Neutrophil (primary cell): ENCODE measurements around the gene RBM4B.

Experiments used
- H3K27ac ChIP-seq: fragments of 200-600 bp; sonication (generic); 2 replicates; pipeline ENCODE4 v1.5.1; 2016; ENCODE audit warnings: mild to moderate bottlenecking, moderate library complexity
- H3K27me3 ChIP-seq: fragments of 200-600 bp; sonication (generic); 2 replicates; pipeline ENCODE4 v1.6.0; 2016; ENCODE audit warnings: mild to moderate bottlenecking
- H3K36me3 ChIP-seq: fragments of 200-600 bp; sonication (generic); 2 replicates; pipeline ENCODE4 v1.5.1; 2017
- H3K4me1 ChIP-seq, 2 experiments: fragments of 200-600 bp in 1 of 2; sonication (generic) in 1 of 2; 1 replicate in 1 of 2; 2 replicates in 1 of 2; pipeline versions ENCODE4 v1.5.1 to v1.6.1; 2013 to 2016; ENCODE audit warnings: low read depth in 1 of 2, low read length in 1 of 2, mild to moderate bottlenecking in 1 of 2, moderate library complexity in 1 of 2; ENCODE audit not compliant: control insufficient read depth in 1 of 2, insufficient read depth in 1 of 2
- H3K4me3 ChIP-seq, 2 experiments: fragments of 200-600 bp in 1 of 2; sonication (generic) in 1 of 2; 1 replicate in 1 of 2; 2 replicates in 1 of 2; pipeline ENCODE4 v1.5.1; 2013 to 2016; ENCODE audit warnings: low read depth in 1 of 2, low read length in 1 of 2, mild to moderate bottlenecking in 1 of 2, moderate library complexity in 1 of 2
- H3K9me3 ChIP-seq: fragments of 200-600 bp; sonication (generic); 2 replicates; pipeline ENCODE4 v1.5.1; 2016
- TF ChIP-seq, protein P1 (sequence below): fragments of 200-600 bp; sonication (generic); IDR thresholded peaks from 2 replicates; pipeline ENCODE4 v1.5.1; 2016; ENCODE audit warnings: antibody characterized with exemption

The RBM4B gene

DNA sequence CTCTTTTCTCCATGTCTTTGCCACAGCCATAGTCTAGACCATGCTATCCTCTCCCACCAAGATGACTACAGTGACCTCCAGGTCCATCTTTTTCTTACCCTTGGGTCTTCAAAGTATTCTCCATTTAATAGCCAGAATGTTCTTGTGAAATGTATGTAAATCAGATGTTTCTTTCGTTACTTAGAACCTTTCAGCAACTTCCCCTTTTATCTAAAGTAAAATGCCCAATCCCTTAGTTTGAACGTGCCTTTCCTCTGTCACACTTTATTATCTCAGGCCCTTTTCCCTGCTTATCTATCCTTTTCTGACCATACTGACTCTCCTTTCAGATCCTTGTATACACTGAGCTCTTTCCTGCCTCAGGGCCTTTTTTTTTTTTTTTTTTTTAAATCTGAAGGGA lies 17.9 kb downstream of the RBM4B start:
- H3K4me3 ChIP-seq = no peak overlapping the region
- H3K27ac ChIP-seq = peak overlapping the region; percentile 66
- H3K27me3 ChIP-seq = no peaks in the 10 kb centered on the region
- TF ChIP-seq, protein P1, sequence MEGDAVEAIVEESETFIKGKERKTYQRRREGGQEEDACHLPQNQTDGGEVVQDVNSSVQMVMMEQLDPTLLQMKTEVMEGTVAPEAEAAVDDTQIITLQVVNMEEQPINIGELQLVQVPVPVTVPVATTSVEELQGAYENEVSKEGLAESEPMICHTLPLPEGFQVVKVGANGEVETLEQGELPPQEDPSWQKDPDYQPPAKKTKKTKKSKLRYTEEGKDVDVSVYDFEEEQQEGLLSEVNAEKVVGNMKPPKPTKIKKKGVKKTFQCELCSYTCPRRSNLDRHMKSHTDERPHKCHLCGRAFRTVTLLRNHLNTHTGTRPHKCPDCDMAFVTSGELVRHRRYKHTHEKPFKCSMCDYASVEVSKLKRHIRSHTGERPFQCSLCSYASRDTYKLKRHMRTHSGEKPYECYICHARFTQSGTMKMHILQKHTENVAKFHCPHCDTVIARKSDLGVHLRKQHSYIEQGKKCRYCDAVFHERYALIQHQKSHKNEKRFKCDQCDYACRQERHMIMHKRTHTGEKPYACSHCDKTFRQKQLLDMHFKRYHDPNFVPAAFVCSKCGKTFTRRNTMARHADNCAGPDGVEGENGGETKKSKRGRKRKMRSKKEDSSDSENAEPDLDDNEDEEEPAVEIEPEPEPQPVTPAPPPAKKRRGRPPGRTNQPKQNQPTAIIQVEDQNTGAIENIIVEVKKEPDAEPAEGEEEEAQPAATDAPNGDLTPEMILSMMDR = no peak
- peaks cover 31% of the 10 kb centered on the region for H3K36me3 ChIP-seq
- peaks cover 6% of the 10 kb centered on the region in 2 experiments for H3K4me1 ChIP-seq
- H3K9me3 ChIP-seq = no peaks in the 10 kb centered on the region

DNA sequence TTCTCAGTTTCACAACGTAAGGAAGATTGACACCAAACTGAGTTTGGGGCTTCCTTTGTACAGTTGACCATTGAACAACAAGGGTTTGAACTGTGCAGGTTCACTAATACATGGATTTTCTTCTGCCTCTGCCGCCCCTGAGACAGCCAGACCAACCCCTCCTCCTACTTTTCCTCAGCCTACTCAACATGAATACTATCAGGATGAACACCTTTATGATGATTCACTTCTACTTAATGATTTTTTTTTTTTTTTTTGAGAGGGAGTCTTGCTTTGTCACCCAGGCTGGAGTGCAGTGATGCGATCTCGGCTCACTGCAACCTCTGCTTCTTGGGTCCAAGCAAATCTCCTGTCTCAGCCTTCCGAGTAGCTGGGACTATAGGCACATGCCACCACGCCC lies 24.6 kb downstream of the RBM4B start:
- Histone ChIP-seq H3K9me3 (no peaks in the 10 kb centered on the region), H3K4me1 (no peaks in the 10 kb centered on the region), H3K4me3 (no peak overlapping the region), H3K27ac (no peak overlapping the region), H3K36me3 (peaks cover 51% of the 10 kb centered on the region), H3K27me3 (no peaks in the 10 kb centered on the region)
- TF ChIP-seq, protein P1 = no peak

DNA sequence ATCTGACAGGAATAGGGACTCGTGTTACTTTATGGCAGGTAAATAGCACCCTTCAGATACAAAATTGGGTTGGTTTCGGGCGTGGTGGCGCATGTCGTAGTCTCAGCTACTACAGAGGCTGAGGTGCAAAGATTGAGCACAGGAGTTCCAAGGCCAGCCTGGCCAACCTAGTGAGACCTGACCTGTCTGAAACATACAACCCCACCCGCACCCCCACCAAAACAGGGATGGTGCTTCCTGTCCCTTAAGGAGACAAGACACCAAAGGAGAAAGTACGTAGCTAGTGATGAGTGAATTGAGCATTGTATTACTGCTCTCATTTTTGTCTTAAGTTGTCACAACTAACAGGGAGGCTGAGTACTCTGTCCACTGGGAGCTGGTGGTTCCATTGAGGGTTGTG lies 25.0 kb downstream of the RBM4B start:
- peaks cover 56% of the 10 kb centered on the region for H3K36me3 ChIP-seq
- H3K4me1 ChIP-seq = no peaks in the 10 kb centered on the region
- no peaks in the 10 kb centered on the region for H3K27me3 ChIP-seq
- no peaks in the 10 kb centered on the region for H3K9me3 ChIP-seq
- no peak overlapping the region for H3K27ac ChIP-seq
- TF ChIP-seq, protein P1 = no peak
- H3K4me3 ChIP-seq = no peak overlapping the region

DNA sequence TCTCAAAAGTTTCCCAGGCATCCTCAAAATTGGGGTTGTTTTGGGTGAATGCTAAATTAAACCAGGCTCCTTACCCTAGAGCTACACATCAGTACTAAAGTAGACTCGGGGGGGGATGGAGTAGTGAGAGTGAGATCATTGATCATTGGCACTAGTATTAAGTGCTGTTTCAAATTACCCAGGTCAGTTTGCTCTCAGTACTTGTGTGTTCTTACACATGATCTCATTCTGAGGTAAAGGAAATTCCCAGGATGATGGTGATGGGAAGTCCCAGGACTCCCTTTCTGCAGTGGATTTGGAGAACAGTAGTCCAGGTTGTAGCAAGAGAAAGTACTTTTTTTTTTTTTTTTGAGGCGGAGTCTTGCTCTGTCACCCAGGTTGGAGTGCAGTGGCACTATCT lies 26.7 kb downstream of the RBM4B start:
- TF ChIP-seq, protein P1 = no peak
- peaks cover 67% of the 10 kb centered on the region for H3K36me3 ChIP-seq

DNA sequence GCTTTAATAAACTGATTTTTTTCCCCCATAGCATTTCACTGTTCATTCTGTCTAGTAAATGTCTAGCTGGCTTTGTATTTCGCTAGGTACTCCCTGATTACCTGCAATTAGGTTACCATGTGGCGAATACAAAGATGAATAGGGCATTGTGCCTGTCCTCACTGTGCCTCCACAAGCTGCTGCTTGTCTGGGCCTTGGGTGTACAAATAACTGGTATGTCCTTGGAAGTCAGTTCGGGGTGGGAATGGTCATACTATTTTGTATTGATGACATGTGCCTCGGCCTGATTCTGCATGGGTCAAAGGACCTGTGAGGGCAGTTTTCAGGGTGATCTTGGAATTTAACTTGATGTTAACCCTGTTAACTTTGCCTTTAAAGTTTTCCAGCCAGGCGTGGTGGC lies 27.8 kb downstream of the RBM4B start:
- Histone ChIP-seq H3K4me1 (no peaks in the 10 kb centered on the region), H3K27me3 (no peaks in the 10 kb centered on the region), H3K4me3 (no peak overlapping the region), H3K36me3 (peaks cover 72% of the 10 kb centered on the region), H3K27ac (no peak overlapping the region), H3K9me3 (no peaks in the 10 kb centered on the region)
- TF ChIP-seq, protein P1 = no peak

More for the DNA sequence above, 26.7 kb downstream of the RBM4B start:
- H3K4me3 ChIP-seq = no peak overlapping the region
- H3K27ac ChIP-seq = no peak overlapping the region
- no peaks in the 10 kb centered on the region for H3K27me3 ChIP-seq
- H3K9me3 ChIP-seq = no peaks in the 10 kb centered on the region
- no peaks in the 10 kb centered on the region for H3K4me1 ChIP-seq

DNA sequence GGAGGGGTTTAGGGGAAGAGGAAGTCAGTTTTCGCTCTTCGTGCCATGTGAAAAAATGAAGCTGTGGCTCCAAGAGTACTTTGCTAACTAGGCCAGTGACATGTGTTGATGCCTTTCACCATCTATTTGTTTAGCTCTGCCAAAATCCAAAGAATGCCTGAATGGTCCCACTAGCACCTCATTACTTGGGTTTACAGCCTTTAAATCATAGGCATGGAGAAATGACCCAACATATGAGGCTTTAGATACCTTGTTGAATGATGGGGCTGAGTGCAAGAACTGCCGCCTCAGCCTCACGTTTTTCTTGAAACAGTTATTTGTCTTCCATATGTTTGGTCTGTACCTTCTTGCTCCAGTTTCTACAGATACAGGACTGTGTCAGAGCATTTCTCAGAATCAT lies 30.9 kb downstream of the RBM4B start:
- H3K4me1 ChIP-seq = peaks cover 2 to 3% of the 10 kb centered on the region in 2 experiments
- TF ChIP-seq, protein P1 = no peak
- H3K9me3 ChIP-seq = no peaks in the 10 kb centered on the region
- H3K4me3 ChIP-seq = no peak overlapping the region
- no peaks in the 10 kb centered on the region for H3K27me3 ChIP-seq
- peaks cover 88% of the 10 kb centered on the region for H3K36me3 ChIP-seq
- peak overlapping the region; percentile 6 for H3K27ac ChIP-seq
